ENCODE data around the gene TESK1.
"Not testable (repeated sequence)": the region's sequence is repeated elsewhere in the genome, so short reads cannot be mapped to it uniquely, and the experiment has no call there.

GRCh38 chr9:35588506-35588905 is 16.6 kb upstream of the TESK1 start:
- not testable (repeated sequence) for TF ChIP-seq EZH2 (IDR thresholded peaks at IDR 0.05; ENCODE audit: insufficient read depth, poor library complexity, severe bottlenecking); EZH2phosphoT487 (IDR thresholded peaks at IDR 0.05; ENCODE audit: insufficient read depth, low read depth)

Measured in GM23248 (cell line).